ENCODE measurements around the gene ZNF45. TPM values are rescaled to one million over a fixed set of nuclear protein-coding genes. Genes with fewer than 3 reads are reported as not detected.

ZNF45 gene
- total and polyA plus RNA-seq, 2 donors (not counting 3 experiments of a cell fraction or from before 2014, with no cell fraction given), result 6.1 to 10.8 TPM

DNA sequence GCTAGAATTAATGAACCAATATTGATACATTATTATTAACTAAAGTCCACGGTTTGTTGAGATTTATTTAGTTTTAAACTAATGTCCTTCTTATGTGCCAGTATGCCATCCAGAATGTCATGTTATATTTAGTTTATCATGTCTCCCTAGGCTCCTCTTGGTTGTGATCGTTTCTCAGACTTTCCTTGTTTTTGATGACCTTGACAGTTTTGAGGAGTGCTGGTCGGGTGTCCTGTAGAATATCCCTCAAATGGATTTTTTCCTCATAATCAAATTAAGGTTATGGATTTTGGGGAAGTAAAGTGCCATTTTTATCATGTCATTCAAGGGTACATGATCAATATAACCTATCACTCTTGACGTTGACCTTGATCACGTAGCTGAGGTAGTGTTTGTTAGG, 6.1 kb upstream of the ZNF45 start:
- CTCF ChIA-PET, result interaction anchor here (0.7 to 2.0 kb wide), 3 partner anchors 10 to 132 kb away, joined by 3 to 4 read pairs (median 3); partner anchors contain the start of gene ZNF221
- Histone ChIP-seq H3K27me3 (ENCODE audit: control insufficient read depth in 2 of 2, insufficient read depth in 2 of 2, low read length in 2 of 2) (peaks cover 2 to 5% of the 10 kb centered on the region in 2 experiments), H3K9me3 (replicated peaks; ENCODE audit: control insufficient read depth, insufficient read depth, low read length) (no peaks in the 10 kb centered on the region), H3K4me1 (ENCODE audit: control insufficient read depth, extremely low read depth, insufficient read depth, low read length) (no peaks in the 10 kb centered on the region), H3K79me2 (ENCODE audit: control insufficient read depth, insufficient read depth, low read length) (no peaks in the 10 kb centered on the region), H3K36me3 (ENCODE audit: control insufficient read depth in 2 of 2, extremely low read depth in 1 of 2, insufficient read depth in 2 of 2, low read length in 2 of 2) (no peaks in the 10 kb centered on the region), H3K9ac (replicated peaks; ENCODE audit: extremely low read depth, insufficient read depth, low read length) (no peak overlapping the region), H3K9me1 (replicated peaks; ENCODE audit: control insufficient read depth, extremely low read depth, insufficient read depth, low read length) (no peaks in the 10 kb centered on the region), H3K4me2 (ENCODE audit: insufficient read depth, low read length) (no peak overlapping the region), H3K4me3 (replicated peaks in 1 of 3; ENCODE audit: insufficient read depth in 1 of 3, low read depth in 1 of 3, low read length in 3 of 3) (no peak overlapping the region), H2AFZ (ENCODE audit: low read depth, low read length) (no peak overlapping the region), H3K27ac (ENCODE audit: insufficient read depth, low read depth, low read length) (no peak overlapping the region), H4K20me1 (replicated peaks; ENCODE audit: control insufficient read depth, extremely low read depth, insufficient read depth, low read length) (no peaks in the 10 kb centered on the region)
- POLR2A ChIA-PET, result no interaction called here
- BruUV-seq (replicated peaks), result no TSS peak
- intact Hi-C loops (cut with micrococcal nuclease) (no loop called here), dilution Hi-C loops (cut with MboI; ENCODE audit: extremely low pct_ligation_motif_present, low sequenced_read_pairs) (no loop called here)
- TF ChIP-seq GATA2 (IDR thresholded peaks at IDR 0.05; ENCODE audit: insufficient read depth, insufficient read length, low read depth, low read length) (no peak), FOS (IDR thresholded peaks at IDR 0.05; ENCODE audit: borderline replicate concordance, insufficient read depth, low read length) (no peak), JUN (IDR thresholded peaks at IDR 0.05; ENCODE audit: borderline replicate concordance, insufficient read depth, insufficient read length, low read depth) (no peak)
- TF ChIP-seq, protein P1, sequence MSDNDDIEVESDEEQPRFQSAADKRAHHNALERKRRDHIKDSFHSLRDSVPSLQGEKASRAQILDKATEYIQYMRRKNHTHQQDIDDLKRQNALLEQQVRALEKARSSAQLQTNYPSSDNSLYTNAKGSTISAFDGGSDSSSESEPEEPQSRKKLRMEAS (IDR thresholded peaks at IDR 0.05; ENCODE audit: insufficient read depth, insufficient read length), result no peak
- FAIRE-seq, result no peak
- DNase-seq (ENCODE audit: low read depth, low spot score), result no peak

DNA sequence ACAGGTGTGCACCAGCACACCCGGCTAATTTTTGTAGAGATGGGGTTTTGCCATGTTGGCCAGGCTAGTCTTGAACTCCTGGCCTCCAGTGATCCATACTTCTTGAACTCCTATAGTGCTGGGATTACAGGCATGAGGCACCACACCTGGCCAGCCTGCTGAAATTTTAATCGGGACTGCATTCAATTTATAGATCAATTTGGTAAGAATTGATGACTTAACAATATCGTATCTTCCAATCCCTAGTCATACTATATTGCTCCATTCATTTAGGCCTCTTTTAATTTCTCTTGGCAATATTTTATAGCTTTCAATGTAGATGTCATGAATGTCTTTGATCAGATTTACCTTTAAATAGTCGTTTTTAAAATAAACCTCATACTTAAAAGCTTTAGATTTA, 5.6 kb upstream of the ZNF45 start:
- Histone ChIP-seq H2AFZ (ENCODE audit: low read depth, low read length) (no peak overlapping the region), H3K27ac (ENCODE audit: insufficient read depth, low read depth, low read length) (no peak overlapping the region), H3K9ac (replicated peaks; ENCODE audit: extremely low read depth, insufficient read depth, low read length) (no peak overlapping the region), H3K4me1 (ENCODE audit: control insufficient read depth, extremely low read depth, insufficient read depth, low read length) (peaks cover under 1% of the 10 kb centered on the region), H4K20me1 (replicated peaks; ENCODE audit: control insufficient read depth, extremely low read depth, insufficient read depth, low read length) (no peaks in the 10 kb centered on the region), H3K36me3 (ENCODE audit: control insufficient read depth in 2 of 2, extremely low read depth in 1 of 2, insufficient read depth in 2 of 2, low read length in 2 of 2) (no peaks in the 10 kb centered on the region), H3K9me3 (replicated peaks; ENCODE audit: control insufficient read depth, insufficient read depth, low read length) (no peaks in the 10 kb centered on the region), H3K4me3 (replicated peaks in 1 of 3; ENCODE audit: insufficient read depth in 1 of 3, low read depth in 1 of 3, low read length in 3 of 3) (no peak overlapping the region), H3K79me2 (ENCODE audit: control insufficient read depth, insufficient read depth, low read length) (no peaks in the 10 kb centered on the region), H3K27me3 (ENCODE audit: control insufficient read depth in 2 of 2, insufficient read depth in 2 of 2, low read length in 2 of 2) (peaks cover 2 to 5% of the 10 kb centered on the region in 2 experiments), H3K9me1 (replicated peaks; ENCODE audit: control insufficient read depth, extremely low read depth, insufficient read depth, low read length) (no peaks in the 10 kb centered on the region), H3K4me2 (ENCODE audit: insufficient read depth, low read length) (no peak overlapping the region)
- TF ChIP-seq GATA2 (IDR thresholded peaks at IDR 0.05; ENCODE audit: insufficient read depth, insufficient read length, low read depth, low read length), result no peak
- no peak for TF ChIP-seq MYC (IDR thresholded peaks at IDR 0.05; ENCODE audit: low read depth, low read length)
- TF ChIP-seq POLR2AphosphoS5 (IDR thresholded peaks at IDR 0.05; ENCODE audit: insufficient read depth, low read depth, low read length), result no peak
- no peak for TF ChIP-seq FOS (IDR thresholded peaks at IDR 0.05; ENCODE audit: borderline replicate concordance, insufficient read depth, low read length)
- TF ChIP-seq JUN (IDR thresholded peaks at IDR 0.05; ENCODE audit: borderline replicate concordance, insufficient read depth, insufficient read length, low read depth), result no peak
- no peak for TF ChIP-seq EZH2 (IDR thresholded peaks at IDR 0.05; ENCODE audit: borderline replicate concordance, low read depth, low read length, severe bottlenecking)
- no peak for TF ChIP-seq POLR2A (IDR thresholded peaks at IDR 0.05; ENCODE audit: low read depth, low read length)
- TF ChIP-seq, protein P2, sequence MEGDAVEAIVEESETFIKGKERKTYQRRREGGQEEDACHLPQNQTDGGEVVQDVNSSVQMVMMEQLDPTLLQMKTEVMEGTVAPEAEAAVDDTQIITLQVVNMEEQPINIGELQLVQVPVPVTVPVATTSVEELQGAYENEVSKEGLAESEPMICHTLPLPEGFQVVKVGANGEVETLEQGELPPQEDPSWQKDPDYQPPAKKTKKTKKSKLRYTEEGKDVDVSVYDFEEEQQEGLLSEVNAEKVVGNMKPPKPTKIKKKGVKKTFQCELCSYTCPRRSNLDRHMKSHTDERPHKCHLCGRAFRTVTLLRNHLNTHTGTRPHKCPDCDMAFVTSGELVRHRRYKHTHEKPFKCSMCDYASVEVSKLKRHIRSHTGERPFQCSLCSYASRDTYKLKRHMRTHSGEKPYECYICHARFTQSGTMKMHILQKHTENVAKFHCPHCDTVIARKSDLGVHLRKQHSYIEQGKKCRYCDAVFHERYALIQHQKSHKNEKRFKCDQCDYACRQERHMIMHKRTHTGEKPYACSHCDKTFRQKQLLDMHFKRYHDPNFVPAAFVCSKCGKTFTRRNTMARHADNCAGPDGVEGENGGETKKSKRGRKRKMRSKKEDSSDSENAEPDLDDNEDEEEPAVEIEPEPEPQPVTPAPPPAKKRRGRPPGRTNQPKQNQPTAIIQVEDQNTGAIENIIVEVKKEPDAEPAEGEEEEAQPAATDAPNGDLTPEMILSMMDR (IDR thresholded peaks at IDR 0.05; ENCODE audit: extremely low read depth in 1 of 2, insufficient read depth in 1 of 2, low read depth in 1 of 2, low read length in 2 of 2), result no peak
- TF ChIP-seq, protein P1 (IDR thresholded peaks at IDR 0.05; ENCODE audit: insufficient read depth, insufficient read length), result no peak
- intact Hi-C loops (cut with micrococcal nuclease), result no loop called here
- dilution Hi-C loops (cut with MboI; ENCODE audit: extremely low pct_ligation_motif_present, low sequenced_read_pairs), result no loop called here
- ChIA-PET CTCF (interaction anchor here (1.2 kb wide), 1 partner anchor 10 kb away, joined by 3 read pairs; the partner anchor contains the start of gene ZNF221), POLR2A (no interaction called here)
- no TSS peak for BruUV-seq (replicated peaks)
- no peak for DNase-seq (ENCODE audit: low read depth, low spot score)
- no peak for FAIRE-seq
